Stimulated activated memory B cell treated with anti-CD40 and anti-IgM and Interleukin-4, amounts not matched to agents 10 μg/mL and 1 μg/mL and 100 μg/mL, for 72 hours (primary cell): Measurements from ENCODE around the gene ZNF23.

Source experiments
- ATAC-seq: fragments of 150-1000 bp; cut with Tn5 transposase; 2 replicates; pipeline ENCODE4 v1.10.0; 2021
- H3K27ac Mint-ChIP-seq: one replicate; pipeline ENCODE4 v1.8.0; 2022; ENCODE audit warnings: mild to moderate bottlenecking, mixed read lengths
- H3K27me3 Mint-ChIP-seq: one replicate; pipeline ENCODE4 v1.8.0; 2022; ENCODE audit warnings: mixed read lengths
- H3K36me3 Mint-ChIP-seq: one replicate; pipeline ENCODE4 v1.8.0; 2022; ENCODE audit warnings: mixed read lengths
- H3K4me1 Mint-ChIP-seq: one replicate; pipeline ENCODE4 v1.8.0; 2022; ENCODE audit warnings: mixed read lengths
- H3K4me3 Mint-ChIP-seq: one replicate; pipeline ENCODE4 v1.8.0; 2022; ENCODE audit warnings: mild to moderate bottlenecking, moderate library complexity, mixed read lengths
- H3K9me3 Mint-ChIP-seq: one replicate; pipeline ENCODE4 v1.8.0; 2022; ENCODE audit warnings: mixed read lengths

ZNF23 gene

GRCh38 chr16:71402007-71402406 lies 60.0 kb downstream of the ZNF23 start:
- no peak for ATAC-seq
- H3K9me3 Mint-ChIP-seq = peaks cover 4% of the 10 kb centered on the region
- no peaks in the 10 kb centered on the region for H3K4me1 Mint-ChIP-seq
- no peak overlapping the region for H3K27ac Mint-ChIP-seq
- peaks cover 45% of the 10 kb centered on the region for H3K27me3 Mint-ChIP-seq
- H3K36me3 Mint-ChIP-seq = no peaks in the 10 kb centered on the region
- no peak overlapping the region for H3K4me3 Mint-ChIP-seq

- no peak overlapping the region for H3K4me3 Mint-ChIP-seq
- ATAC-seq = no peak
- H3K36me3 Mint-ChIP-seq = no peaks in the 10 kb centered on the region
- no peak overlapping the region for H3K27ac Mint-ChIP-seq
- peaks cover 4% of the 10 kb centered on the region for H3K9me3 Mint-ChIP-seq
- H3K4me1 Mint-ChIP-seq = no peaks in the 10 kb centered on the region
- peaks cover 45% of the 10 kb centered on the region for H3K27me3 Mint-ChIP-seq
Measured at GRCh38 chr16:71399801-71400563, 62.1 kb downstream of the ZNF23 start.
